BE2C (cell line): ENCODE results near the gene KNCN.

Experiments used
- DNase-seq: peaks from one replicate; pipeline ENCODE4 v3.0.0-alpha.2; 2020
- H3K27me3 ChIP-seq: fragments of 250-450 bp; sonication (Bioruptor Pico); 2 replicates; pipeline ENCODE4 v1.5.1; 2020; ENCODE audit warnings: mild to moderate bottlenecking
- H3K36me3 ChIP-seq: fragments of 250-450 bp; sonication (Bioruptor Pico); 2 replicates; pipeline ENCODE4 v1.5.1; 2020; ENCODE audit warnings: mild to moderate bottlenecking
- H3K4me1 ChIP-seq: fragments of 250-450 bp; sonication (Bioruptor Pico); 2 replicates; pipeline ENCODE4 v1.5.1; 2020
- H3K4me3 ChIP-seq: 2 replicates; pipeline ENCODE4 v1.5.1; 2011; ENCODE audit warnings: low read depth, low read length
- H3K9me3 ChIP-seq: fragments of 250-450 bp; sonication (Bioruptor Pico); 2 replicates; pipeline ENCODE4 v1.5.1; 2020
- TF ChIP-seq, protein P1 (sequence below): IDR thresholded peaks from 2 replicates; pipeline ENCODE4 v1.5.1; 2012; ENCODE audit warnings: mild to moderate bottlenecking, low read depth, low read length

KNCN gene

DNA sequence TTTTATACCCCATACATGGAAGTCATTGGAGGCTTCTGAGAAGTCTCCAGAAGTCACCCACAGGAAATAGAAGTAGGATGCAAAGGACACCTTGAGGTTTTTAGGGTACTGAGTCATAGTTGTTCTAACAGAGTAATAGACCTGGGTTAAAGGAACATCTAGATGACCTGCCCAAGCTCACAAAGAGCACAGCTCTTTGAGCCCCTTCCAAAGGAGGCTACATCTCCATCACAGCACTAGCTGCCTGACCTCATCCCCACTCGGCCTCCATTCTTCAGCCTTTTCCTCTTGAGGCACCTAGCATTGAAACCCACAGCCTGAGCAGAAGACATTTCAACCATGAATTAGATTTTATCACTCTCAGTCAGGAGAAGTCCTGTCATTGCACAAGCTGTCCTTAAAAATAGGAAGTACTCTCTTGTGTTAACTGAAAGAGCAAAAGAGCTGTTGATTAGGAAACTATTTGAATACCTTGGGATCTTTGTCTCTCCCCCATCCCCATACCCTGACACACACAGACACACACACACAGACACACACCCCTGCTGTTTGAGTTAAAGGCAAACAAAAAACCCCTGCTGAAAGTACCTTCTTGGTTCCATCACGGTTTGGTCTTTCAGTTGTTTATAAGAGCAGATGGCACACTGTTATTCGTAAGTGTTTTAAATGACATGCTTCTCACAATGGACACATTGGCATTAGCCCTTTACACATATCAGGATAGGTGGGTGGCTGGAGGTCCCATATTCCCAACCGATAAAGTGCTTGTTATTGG, 30.4 kb upstream of the KNCN start:
- TF ChIP-seq, protein P1, sequence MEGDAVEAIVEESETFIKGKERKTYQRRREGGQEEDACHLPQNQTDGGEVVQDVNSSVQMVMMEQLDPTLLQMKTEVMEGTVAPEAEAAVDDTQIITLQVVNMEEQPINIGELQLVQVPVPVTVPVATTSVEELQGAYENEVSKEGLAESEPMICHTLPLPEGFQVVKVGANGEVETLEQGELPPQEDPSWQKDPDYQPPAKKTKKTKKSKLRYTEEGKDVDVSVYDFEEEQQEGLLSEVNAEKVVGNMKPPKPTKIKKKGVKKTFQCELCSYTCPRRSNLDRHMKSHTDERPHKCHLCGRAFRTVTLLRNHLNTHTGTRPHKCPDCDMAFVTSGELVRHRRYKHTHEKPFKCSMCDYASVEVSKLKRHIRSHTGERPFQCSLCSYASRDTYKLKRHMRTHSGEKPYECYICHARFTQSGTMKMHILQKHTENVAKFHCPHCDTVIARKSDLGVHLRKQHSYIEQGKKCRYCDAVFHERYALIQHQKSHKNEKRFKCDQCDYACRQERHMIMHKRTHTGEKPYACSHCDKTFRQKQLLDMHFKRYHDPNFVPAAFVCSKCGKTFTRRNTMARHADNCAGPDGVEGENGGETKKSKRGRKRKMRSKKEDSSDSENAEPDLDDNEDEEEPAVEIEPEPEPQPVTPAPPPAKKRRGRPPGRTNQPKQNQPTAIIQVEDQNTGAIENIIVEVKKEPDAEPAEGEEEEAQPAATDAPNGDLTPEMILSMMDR = no peak
- H3K9me3 ChIP-seq = no peaks in the 10 kb centered on the region
- H3K36me3 ChIP-seq = no peaks in the 10 kb centered on the region
- no peak overlapping the region for H3K4me3 ChIP-seq
- DNase-seq = no peak
- H3K4me1 ChIP-seq = no peaks in the 10 kb centered on the region
- H3K27me3 ChIP-seq = no peaks in the 10 kb centered on the region

DNA sequence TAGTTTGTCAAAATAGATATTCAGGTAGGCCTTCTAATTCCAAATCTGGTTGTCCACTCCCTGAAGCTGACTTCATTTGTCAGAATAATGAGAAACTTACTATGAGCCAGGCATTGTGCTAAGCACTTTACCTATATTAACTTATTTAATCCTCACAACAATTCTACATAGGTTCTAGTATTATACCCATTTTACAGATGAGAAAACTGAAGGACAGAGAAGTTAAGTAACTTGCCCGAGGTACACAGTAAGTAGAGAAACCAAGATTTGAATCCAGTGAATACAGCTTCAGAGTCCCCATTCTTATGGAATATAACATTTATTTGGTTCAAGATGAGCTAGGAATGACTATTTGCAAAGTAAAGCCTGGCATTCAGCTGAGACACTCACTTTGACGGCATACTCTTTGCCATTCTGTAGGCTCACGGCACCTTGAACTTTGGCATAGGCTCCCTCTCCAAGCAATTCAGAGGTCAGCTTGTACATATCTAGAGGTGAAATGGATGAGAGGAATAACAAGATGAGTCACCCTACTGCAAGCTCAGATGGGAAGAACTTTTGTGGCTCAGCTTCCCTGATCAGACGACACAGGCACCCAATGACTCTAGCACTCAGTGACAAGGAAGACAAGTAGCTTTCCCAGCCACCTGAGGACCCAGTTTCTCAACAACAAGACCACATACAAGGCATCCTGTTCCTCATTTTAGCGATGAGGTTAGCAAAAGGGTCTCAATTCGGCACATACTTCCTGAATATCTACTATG, 28.9 kb upstream of the KNCN start:
- H3K4me3 ChIP-seq = no peak overlapping the region
- DNase-seq = no peak
- H3K27me3 ChIP-seq = no peaks in the 10 kb centered on the region

DNA sequence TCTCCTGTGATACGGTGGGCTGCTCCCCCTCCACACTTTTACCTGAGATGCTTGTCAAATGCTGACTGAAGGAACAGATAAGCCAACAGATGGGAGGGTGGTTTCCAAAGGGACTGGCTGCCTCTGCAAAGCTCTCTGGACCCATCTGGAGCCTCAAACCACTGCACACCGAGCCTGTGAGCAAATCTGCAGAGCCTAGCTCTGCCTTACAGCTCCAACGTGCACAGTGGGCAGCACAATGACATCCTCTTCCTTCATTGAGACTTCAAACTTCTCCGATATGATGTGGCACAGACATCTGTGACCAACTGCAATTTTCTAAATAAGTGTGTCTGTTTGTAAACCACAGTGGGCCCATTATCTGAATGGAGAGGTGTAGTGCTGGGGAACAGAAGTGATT, 26.2 kb upstream of the KNCN start:
- DNase-seq = no peak
- H3K4me1 ChIP-seq = no peaks in the 10 kb centered on the region
- no peaks in the 10 kb centered on the region for H3K36me3 ChIP-seq
- TF ChIP-seq, protein P1 = no peak
- H3K4me3 ChIP-seq = no peak overlapping the region
- no peaks in the 10 kb centered on the region for H3K9me3 ChIP-seq
- no peaks in the 10 kb centered on the region for H3K27me3 ChIP-seq

More for the DNA sequence above, 28.9 kb upstream of the KNCN start:
- Histone ChIP-seq H3K36me3 (no peaks in the 10 kb centered on the region), H3K4me1 (no peaks in the 10 kb centered on the region), H3K9me3 (no peaks in the 10 kb centered on the region)
- TF ChIP-seq, protein P1 = no peak

DNA sequence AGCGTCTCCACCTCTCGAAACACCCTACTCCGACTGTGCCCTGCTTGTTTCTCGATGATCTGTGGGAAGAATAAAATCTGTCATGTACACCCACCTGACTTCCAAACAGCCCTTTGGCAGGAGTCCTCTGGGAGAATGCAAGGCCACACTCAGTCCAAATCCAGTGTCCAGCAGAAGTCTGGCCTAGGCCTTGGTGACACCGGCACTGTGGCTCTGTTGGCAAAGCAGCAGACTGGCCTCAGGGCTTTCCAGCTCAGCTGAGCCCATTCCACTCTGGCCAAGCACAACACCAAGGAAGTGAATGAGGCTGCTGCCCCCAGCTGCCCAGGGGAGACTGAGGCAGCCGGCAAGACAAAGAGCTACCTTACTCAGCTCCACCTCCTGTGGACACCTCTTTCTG, 25.1 kb upstream of the KNCN start:
- no peaks in the 10 kb centered on the region for H3K4me1 ChIP-seq
- H3K4me3 ChIP-seq = no peak overlapping the region
- DNase-seq = no peak
- H3K9me3 ChIP-seq = no peaks in the 10 kb centered on the region
- no peaks in the 10 kb centered on the region for H3K27me3 ChIP-seq
- TF ChIP-seq, protein P1 = no peak
- H3K36me3 ChIP-seq = no peaks in the 10 kb centered on the region

DNA sequence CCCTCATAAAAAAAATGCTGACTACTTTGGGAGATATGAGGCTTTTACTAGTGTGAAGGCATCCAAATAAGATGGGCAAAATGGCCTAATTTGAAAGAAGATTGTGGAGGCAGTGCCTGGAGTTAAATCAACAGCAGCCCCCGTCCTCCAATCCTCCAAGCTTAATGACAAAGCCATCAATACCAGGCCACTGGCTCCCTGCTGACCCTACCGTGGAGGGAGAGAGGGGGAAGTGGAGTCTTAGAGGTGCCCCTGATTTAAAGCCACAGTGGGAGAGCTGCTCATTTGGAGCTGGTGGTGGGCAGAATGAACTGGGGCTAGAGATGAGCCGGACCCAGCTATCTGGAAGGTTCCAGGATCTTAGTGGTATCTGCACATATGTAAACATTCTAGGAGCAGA, 24.3 kb upstream of the KNCN start:
- Histone ChIP-seq H3K27me3 (no peaks in the 10 kb centered on the region), H3K9me3 (no peaks in the 10 kb centered on the region), H3K36me3 (no peaks in the 10 kb centered on the region), H3K4me1 (no peaks in the 10 kb centered on the region), H3K4me3 (no peak overlapping the region)
- no peak for DNase-seq
- TF ChIP-seq, protein P1 = no peak

DNA sequence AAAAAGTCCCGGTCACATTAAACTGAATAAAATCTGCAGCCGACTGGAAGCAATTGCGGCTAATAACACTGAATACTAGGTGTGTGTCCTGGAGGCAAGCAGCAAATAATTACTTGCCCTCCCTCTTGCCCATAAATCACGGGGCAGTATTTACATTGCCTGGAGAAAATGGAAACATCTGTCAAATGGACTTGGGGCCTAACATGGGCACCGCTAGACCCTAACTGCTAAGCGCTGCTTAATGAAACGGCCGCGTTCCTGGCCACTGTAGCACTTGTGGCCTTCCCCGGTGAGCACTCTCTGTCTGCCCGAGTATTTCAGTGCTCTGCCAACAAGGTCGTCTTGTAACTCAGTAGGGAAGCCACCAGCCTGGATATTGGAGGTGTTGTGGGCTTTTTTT, 23.9 kb upstream of the KNCN start:
- no peaks in the 10 kb centered on the region for H3K27me3 ChIP-seq
- TF ChIP-seq, protein P1 = no peak
- no peaks in the 10 kb centered on the region for H3K9me3 ChIP-seq
- no peaks in the 10 kb centered on the region for H3K36me3 ChIP-seq
- no peaks in the 10 kb centered on the region for H3K4me1 ChIP-seq
- H3K4me3 ChIP-seq = no peak overlapping the region
- no peak for DNase-seq
